Measurements from ENCODE around the gene CTDP1. TPM values are rescaled to one million over a fixed set of nuclear protein-coding genes. Genes with fewer than 3 reads are reported as not detected.
"Not testable (repeated sequence)": the region's sequence is repeated elsewhere in the genome, so short reads cannot be mapped to it uniquely, and the experiment has no call there.

The CTDP1 gene
- total RNA-seq, 4 donors from 2014 or later, result 16.7 to 25.3 (median 21.6) TPM

DNA sequence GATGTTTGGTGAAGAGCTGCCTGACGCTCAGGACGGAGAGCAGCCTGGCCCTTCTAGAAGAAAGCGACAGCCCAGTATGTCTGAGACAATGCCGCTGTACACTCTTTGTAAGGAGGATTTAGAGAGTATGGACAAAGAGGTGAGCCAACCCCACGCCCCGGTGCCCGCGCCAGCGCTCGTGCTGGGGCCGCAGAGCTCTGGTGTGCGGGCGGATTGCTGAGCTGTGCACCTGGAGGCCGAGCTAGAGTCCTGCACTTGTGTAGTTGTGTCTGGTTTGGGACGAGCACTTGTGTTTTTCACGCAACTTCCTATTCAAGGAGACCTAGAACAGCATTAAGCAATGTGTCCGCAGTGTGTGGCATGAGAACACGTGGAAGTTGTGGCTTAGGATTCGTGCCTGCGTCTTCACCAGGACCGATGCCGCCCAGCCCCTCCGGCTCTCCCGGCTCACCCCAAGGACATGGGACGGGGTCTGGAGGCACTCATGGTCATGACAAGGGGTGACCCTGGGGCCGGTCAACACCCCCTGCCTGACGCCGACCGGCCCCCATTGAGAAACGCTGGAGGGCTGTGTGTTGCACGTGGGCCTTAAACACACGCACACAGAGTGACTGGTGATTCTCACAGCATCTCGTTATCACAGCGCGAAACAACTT lies 49.5 kb downstream of the CTDP1 start:
- Histone ChIP-seq H3K4me3 (no peak overlapping the region), H3K4me1 (no peaks in the 10 kb centered on the region), H3K9me3 (peaks cover 0 to 17% (median 0%) of the 10 kb centered on the region in 3 donors), H3K27ac (no peak overlapping the region), H3K36me3 (peaks cover 0 to 89% of the 10 kb centered on the region in 2 donors), H3K27me3 (no peaks in the 10 kb centered on the region)
- TF ChIP-seq, protein P1, sequence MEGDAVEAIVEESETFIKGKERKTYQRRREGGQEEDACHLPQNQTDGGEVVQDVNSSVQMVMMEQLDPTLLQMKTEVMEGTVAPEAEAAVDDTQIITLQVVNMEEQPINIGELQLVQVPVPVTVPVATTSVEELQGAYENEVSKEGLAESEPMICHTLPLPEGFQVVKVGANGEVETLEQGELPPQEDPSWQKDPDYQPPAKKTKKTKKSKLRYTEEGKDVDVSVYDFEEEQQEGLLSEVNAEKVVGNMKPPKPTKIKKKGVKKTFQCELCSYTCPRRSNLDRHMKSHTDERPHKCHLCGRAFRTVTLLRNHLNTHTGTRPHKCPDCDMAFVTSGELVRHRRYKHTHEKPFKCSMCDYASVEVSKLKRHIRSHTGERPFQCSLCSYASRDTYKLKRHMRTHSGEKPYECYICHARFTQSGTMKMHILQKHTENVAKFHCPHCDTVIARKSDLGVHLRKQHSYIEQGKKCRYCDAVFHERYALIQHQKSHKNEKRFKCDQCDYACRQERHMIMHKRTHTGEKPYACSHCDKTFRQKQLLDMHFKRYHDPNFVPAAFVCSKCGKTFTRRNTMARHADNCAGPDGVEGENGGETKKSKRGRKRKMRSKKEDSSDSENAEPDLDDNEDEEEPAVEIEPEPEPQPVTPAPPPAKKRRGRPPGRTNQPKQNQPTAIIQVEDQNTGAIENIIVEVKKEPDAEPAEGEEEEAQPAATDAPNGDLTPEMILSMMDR (IDR thresholded peaks at IDR 0.05), result no peak
- TF ChIP-seq POLR2A (IDR thresholded peaks at IDR 0.05), result no peak
- TF ChIP-seq EP300 (IDR thresholded peaks at IDR 0.05), result no peak
- no peak for TF ChIP-seq POLR2AphosphoS5 (IDR thresholded peaks at IDR 0.05)
- ATAC-seq, result no peak
- 89 to 98% methylated on average over 7 to 21 of the region's 35 CpGs for WGBS, 2 donors (ENCODE audit: low coverage in 1 of 2)

DNA sequence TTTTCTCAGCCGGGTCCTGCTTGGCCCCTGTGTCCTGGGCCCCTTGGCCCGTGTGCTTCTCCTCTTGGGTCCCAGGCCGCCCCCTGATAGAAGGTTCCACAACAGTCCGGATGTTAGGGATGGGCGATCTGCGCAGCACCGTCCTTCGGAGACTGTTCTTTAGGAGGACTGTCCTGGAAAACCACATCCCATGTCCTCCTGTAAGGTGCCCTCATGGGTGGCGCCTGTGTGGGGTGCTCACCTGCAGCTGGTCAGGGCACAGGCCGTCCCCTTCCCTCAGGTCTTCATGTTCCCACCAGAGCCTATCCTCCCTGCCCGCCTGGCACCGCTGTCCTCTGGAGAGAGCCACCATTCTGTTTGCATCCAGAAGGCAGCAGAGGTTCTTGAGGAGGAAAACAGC lies 50.0 kb downstream of the CTDP1 start:
- Histone ChIP-seq H3K27me3 (no peaks in the 10 kb centered on the region), H3K4me1 (no peaks in the 10 kb centered on the region), H3K4me3 (no peak overlapping the region), H3K9me3 (peaks cover 0 to 17% (median 0%) of the 10 kb centered on the region in 3 donors), H3K27ac (no peak overlapping the region), H3K36me3 (peaks cover 0 to 89% of the 10 kb centered on the region in 2 donors)
- 80 to 100% methylated on average over 1 to 3 of the region's 12 CpGs for WGBS, 2 donors (ENCODE audit: low coverage in 1 of 2)
- ATAC-seq, result no peak
- TF ChIP-seq POLR2A (IDR thresholded peaks at IDR 0.05) (no peak), EP300 (IDR thresholded peaks at IDR 0.05) (no peak), POLR2AphosphoS5 (IDR thresholded peaks at IDR 0.05) (no peak)
- TF ChIP-seq, protein P1 (IDR thresholded peaks at IDR 0.05), result no peak

DNA sequence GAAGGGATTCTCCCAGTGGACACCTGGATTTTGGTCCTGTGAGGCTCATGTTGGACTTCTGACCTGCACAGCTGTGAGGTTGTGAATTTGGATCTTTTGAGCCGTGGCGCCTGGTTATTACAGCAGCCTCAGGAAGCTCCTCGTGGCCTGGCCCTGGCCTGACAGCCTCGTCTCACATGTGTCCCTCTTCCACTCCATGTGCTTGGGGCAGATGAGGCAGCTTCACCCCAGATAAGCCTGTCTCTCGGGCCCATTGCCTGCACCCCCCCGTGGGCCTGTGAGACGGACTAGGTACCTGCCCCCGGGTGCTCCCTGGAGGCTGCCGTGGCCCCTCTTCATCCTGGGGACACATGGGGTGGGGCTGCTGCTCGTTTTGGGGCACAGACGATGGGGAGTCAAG lies 51.2 kb downstream of the CTDP1 start:
- WGBS, 2 donors (ENCODE audit: low coverage in 1 of 2), result 100% methylated on average over 1 of the region's 11 CpGs; no CpG with 5 or more reads in 1 of the 2 donors
- peaks cover 0 to 17% (median 0%) of the 10 kb centered on the region in 3 donors for H3K9me3 ChIP-seq
- no peak for TF ChIP-seq POLR2A (IDR thresholded peaks at IDR 0.05)
- no peak for TF ChIP-seq POLR2AphosphoS5 (IDR thresholded peaks at IDR 0.05)
- TF ChIP-seq EP300 (IDR thresholded peaks at IDR 0.05), result no peak
- TF ChIP-seq, protein P1 (IDR thresholded peaks at IDR 0.05), result no peak
- H3K4me1 ChIP-seq, result no peaks in the 10 kb centered on the region
- no peak for ATAC-seq
- no peak overlapping the region for H3K27ac ChIP-seq
- H3K27me3 ChIP-seq, result no peaks in the 10 kb centered on the region
- no peak overlapping the region for H3K4me3 ChIP-seq
- peaks cover 0 to 89% of the 10 kb centered on the region in 2 donors for H3K36me3 ChIP-seq

DNA sequence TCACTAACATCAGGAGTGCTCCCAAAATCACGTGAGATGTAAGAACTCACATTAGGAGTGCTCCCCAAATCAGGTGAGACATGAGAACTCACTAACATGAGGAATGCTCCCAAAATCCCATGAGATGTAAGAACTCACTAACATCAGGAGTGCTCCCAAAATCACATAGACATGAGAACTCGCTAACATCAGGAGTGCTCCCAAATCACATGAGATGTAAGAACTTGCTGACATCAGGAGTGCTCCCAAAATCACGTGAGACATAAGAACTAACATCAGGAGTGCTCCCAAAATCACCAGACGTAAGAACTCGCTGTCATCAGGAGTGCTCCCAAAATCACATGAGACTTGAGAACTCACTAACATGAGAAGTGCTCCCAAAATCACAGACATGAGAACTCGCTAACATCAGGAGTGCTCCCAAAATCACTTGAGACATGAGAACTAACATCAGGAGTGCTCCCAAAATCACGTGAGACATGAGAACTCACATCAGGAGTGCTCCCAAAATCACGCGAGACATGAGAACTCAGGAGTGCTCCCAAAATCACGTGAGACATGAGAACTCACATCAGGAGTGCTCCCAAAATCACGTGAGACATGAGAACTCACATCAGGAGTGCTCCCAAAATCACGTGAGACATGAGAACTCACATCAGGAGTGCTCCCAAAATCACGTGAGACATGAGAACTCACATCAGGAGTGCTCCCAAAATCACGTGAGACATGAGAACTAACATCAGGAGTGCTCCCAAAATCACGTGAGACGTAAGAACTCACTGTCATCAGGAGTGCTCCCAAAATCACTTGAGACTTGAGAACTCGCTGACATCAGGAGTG lies 52.5 kb downstream of the CTDP1 start:
- 83 to 84% methylated on average over 9 of the region's 17 CpGs for WGBS, 2 donors (ENCODE audit: low coverage in 1 of 2)

DNA sequence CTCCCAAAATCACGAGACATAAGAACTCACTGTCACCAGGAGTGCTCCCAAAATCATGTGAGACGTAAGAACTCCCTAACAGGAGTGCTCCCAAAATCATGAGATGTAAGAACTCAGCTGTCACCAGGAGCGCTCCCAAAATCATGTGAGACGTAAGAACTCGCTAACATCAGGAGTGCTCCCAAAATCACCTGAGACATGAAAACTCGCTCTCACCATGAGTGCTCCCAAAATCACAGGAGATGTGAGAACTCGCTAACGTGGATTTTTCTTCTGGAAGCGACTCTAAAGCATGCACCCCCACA lies 53.1 kb downstream of the CTDP1 start:
- ATAC-seq, result no peak
- Histone ChIP-seq H3K9me3 (peaks cover 0 to 17% (median 0%) of the 10 kb centered on the region in 3 donors), H3K4me1 (no peaks in the 10 kb centered on the region), H3K27ac (no peak overlapping the region), H3K27me3 (no peaks in the 10 kb centered on the region), H3K36me3 (peaks cover 0 to 98% of the 10 kb centered on the region in 2 donors), H3K4me3 (no peak overlapping the region)
- 91 to 93% methylated on average over 5 to 6 of the region's 9 CpGs for WGBS, 2 donors (ENCODE audit: low coverage in 1 of 2)
- TF ChIP-seq, protein P1 (IDR thresholded peaks at IDR 0.05), result no peak
- TF ChIP-seq POLR2AphosphoS5 (IDR thresholded peaks at IDR 0.05) (no peak), EP300 (IDR thresholded peaks at IDR 0.05) (no peak), POLR2A (IDR thresholded peaks at IDR 0.05) (no peak)

More for the DNA sequence above, 52.5 kb downstream of the CTDP1 start:
- not testable (repeated sequence) for H3K4me1 ChIP-seq, ATAC-seq, H3K27ac ChIP-seq, H3K27me3 ChIP-seq, H3K4me3 ChIP-seq
- Histone ChIP-seq H3K36me3 (peaks cover 0 to 98% of the 10 kb centered on the region in 2 donors), H3K9me3 (peaks cover 0 to 17% (median 0%) of the 10 kb centered on the region in 3 donors)

Data from gastroesophageal sphincter (tissue), 4 donors.